GM19238 (cell line): ENCODE results near the gene KLF2.
"Not testable (repeated sequence)": the region's sequence is repeated elsewhere in the genome, so short reads cannot be mapped to it uniquely, and the experiment has no call there.

Experiments
- DNase-seq: peaks from one replicate; pipeline ENCODE4 v3.0.0; 2011; ENCODE audit warnings: low spot score; ENCODE audit not compliant: insufficient read length

KLF2 gene

GRCh38 chr19:16336571-16336970 lies 11.9 kb downstream of the KLF2 start:
- DNase-seq = no peak

- DNase-seq = no peak
Observed at GRCh38 chr19:16337809-16338469, 13.3 kb downstream of the KLF2 start.

GRCh38 chr19:16338470-16339360 lies 14.1 kb downstream of the KLF2 start:
- peak; percentile 72 for DNase-seq

GRCh38 chr19:16339361-16339725 lies 14.7 kb downstream of the KLF2 start:
- no peak for DNase-seq

- DNase-seq = no peak
Observed at GRCh38 chr19:16340092-16340491, 15.5 kb downstream of the KLF2 start.

GRCh38 chr19:16340654-16341053 lies 16.0 kb downstream of the KLF2 start:
- DNase-seq = no peak

- DNase-seq = no peak
Observed at GRCh38 chr19:16342002-16342715, 17.5 kb downstream of the KLF2 start.

- DNase-seq = no peak
Observed at GRCh38 chr19:16343156-16343555, 18.5 kb downstream of the KLF2 start.

- DNase-seq = no peak
Observed at GRCh38 chr19:16345457-16345856, 20.8 kb downstream of the KLF2 start.

GRCh38 chr19:16347099-16347498 lies 22.5 kb downstream of the KLF2 start:
- not testable (repeated sequence) for DNase-seq

GRCh38 chr19:16347706-16348105 lies 23.1 kb downstream of the KLF2 start:
- DNase-seq = no peak

GRCh38 chr19:16349551-16350152 lies 25.0 kb downstream of the KLF2 start:
- DNase-seq = no peak

- no peak for DNase-seq
Observed at GRCh38 chr19:16351133-16351809, 26.6 kb downstream of the KLF2 start.

- no peak for DNase-seq
Observed at GRCh38 chr19:16355293-16356043, 30.8 kb downstream of the KLF2 start.

- DNase-seq = no peak
Observed at GRCh38 chr19:16358456-16358855, 33.8 kb downstream of the KLF2 start.

- no peak for DNase-seq
Observed at GRCh38 chr19:16359074-16359473, 34.4 kb downstream of the KLF2 start.

GRCh38 chr19:16359964-16360363 lies 35.3 kb downstream of the KLF2 start:
- no peak for DNase-seq

- DNase-seq = no peak
Observed at GRCh38 chr19:16360738-16361137, 36.1 kb downstream of the KLF2 start.

- DNase-seq = no peak
Observed at GRCh38 chr19:16361254-16361653, 36.6 kb downstream of the KLF2 start.

GRCh38 chr19:16361926-16362325 lies 37.3 kb downstream of the KLF2 start:
- no peak for DNase-seq
